Epithelial cell of proximal tubule (primary cell): ENCODE measurements around the gene LSM7. TPM values are rescaled to one million over a fixed set of nuclear protein-coding genes. Genes with fewer than 3 reads are reported as not detected.
A peak's percentile ranks its signal among the peaks of the same experiment; 100 is the strongest.

ENCODE experiments used
- DNase-seq: peaks from one replicate; pipeline ENCODE4 v3.0.0-alpha.2; 2011; ENCODE audit warnings: low read depth
- H3K4me3 ChIP-seq: 2 replicates; pipeline ENCODE4 v1.5.1; 2011; ENCODE audit warnings: low read depth, mild to moderate bottlenecking, low read length
- total RNA-seq: library from RNA; depleted of rRNA; stranded (reverse); fragments of >200 nt; gene quantifications from 2 replicates; pipeline ENCODE4 v1.2.3, GENCODE V29; 2015
- TF ChIP-seq, protein P1 (sequence below): conservative IDR thresholded peaks from 2 replicates; pipeline ENCODE4 v1.5.1; 2012; ENCODE audit warnings: low read depth, mild to moderate bottlenecking, low read length

Gene LSM7
- total RNA-seq, 1 donor from 2014 or later, result 352 TPM

DNA sequence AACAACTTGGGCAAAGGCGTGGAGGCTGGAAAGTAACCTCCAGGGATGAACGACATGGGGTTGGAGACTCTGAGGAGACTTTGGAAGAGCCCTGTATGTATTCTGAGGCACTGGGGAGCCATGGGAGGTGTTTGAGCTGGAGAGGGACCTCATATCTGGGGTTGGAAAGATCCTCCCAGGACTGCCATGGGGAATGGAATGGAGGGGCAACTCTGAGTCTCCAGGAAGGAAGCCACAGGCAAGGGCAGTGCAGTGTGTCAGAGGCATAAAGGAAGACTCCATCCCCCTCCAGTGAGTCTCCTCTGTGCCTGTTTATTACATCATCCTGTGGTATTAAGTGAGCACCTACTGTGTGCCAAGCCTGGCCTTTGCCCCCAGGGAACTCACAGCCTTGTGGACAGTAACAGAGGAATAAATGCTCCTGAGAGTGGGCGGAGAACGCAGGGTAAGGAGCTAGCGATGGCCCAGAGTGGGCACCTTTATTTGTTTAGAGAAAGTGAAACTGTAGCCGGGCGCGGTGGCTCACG, 54.1 kb downstream of the LSM7 start:
- TF ChIP-seq, protein P1, sequence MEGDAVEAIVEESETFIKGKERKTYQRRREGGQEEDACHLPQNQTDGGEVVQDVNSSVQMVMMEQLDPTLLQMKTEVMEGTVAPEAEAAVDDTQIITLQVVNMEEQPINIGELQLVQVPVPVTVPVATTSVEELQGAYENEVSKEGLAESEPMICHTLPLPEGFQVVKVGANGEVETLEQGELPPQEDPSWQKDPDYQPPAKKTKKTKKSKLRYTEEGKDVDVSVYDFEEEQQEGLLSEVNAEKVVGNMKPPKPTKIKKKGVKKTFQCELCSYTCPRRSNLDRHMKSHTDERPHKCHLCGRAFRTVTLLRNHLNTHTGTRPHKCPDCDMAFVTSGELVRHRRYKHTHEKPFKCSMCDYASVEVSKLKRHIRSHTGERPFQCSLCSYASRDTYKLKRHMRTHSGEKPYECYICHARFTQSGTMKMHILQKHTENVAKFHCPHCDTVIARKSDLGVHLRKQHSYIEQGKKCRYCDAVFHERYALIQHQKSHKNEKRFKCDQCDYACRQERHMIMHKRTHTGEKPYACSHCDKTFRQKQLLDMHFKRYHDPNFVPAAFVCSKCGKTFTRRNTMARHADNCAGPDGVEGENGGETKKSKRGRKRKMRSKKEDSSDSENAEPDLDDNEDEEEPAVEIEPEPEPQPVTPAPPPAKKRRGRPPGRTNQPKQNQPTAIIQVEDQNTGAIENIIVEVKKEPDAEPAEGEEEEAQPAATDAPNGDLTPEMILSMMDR, result no peak

DNA sequence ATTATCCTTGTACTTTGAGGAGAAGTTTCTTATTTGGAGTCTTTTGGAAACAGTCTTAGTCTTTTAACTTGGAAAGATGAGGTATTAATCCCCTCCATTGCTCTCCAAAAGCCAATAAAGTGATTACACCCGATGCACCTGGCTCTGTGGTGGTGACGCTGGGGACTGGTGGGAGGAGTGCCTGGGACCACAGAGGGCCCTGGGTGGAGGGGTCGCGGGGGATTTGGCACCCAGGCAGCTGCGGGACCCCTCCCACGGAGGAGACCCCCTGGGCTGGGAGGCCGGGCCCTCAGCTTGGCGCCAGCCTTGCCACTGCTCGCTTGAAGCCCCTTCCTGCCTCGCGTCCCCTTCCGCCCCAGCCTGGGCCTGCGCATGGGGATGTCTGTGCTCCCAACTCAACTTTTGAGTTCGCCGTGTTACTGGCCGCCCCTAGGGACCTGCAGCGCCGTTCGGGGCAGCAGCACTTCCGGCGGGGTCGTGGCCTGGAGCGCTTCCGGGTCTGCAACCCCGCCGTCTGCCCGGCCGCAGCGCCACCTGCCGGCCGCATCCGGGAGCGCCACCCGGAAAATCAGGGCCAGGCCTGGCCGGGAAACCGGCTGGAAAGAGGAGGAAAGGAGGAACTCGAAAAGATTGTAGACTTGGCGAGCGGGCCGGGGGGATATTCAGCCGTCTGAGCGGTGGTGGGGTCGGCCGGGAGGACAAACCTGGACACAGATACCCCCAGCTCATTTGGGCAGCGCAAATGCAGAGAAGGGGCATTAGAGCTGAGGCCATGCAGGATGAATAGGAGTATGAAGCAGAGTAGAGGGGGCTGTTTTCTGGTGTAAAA, 54.8 kb downstream of the LSM7 start:
- TF ChIP-seq, protein P1, result peak; percentile 81
- peak overlapping the region; percentile 29 for H3K4me3 ChIP-seq
- DNase-seq, result no peak

More for the DNA sequence above, 54.1 kb downstream of the LSM7 start:
- no peak overlapping the region for H3K4me3 ChIP-seq
- no peak for DNase-seq

Other genes starting within 250 kb of the LSM7 start
- gene MOB3A, start 232.3 kb downstream of the LSM7 start, total RNA-seq, result 29.9 and 36.0 TPM in 2 replicates
- gene IZUMO4, start 231.7 kb downstream of the LSM7 start, total RNA-seq, result 1.0 and 5.2 TPM in 2 replicates
- 101 and 141 TPM in 2 replicates for gene AP3D1, start 177.0 kb downstream of the LSM7 start, total RNA-seq
- 13.8 and 36.6 TPM in 2 replicates for gene DOT1L, start 164.7 kb downstream of the LSM7 start, total RNA-seq
- 167 and 208 TPM in 2 replicates for gene PLEKHJ1, start 92.3 kb downstream of the LSM7 start, total RNA-seq
- 51.7 and 61.2 TPM in 2 replicates for gene SF3A2, start 91.8 kb downstream of the LSM7 start, total RNA-seq
- gene AMH, start 79.3 kb downstream of the LSM7 start, total RNA-seq, result 0.52 and 1.7 TPM in 2 replicates
- 3.5 and 4.1 TPM in 2 replicates for gene JSRP1, start 72.2 kb downstream of the LSM7 start, total RNA-seq
- not detected in 2 replicates for gene PEAK3, start 46.4 kb downstream of the LSM7 start, total RNA-seq
- gene LINGO3, start 20.4 kb downstream of the LSM7 start, total RNA-seq, result not detected in 2 replicates
- 25.8 and 30.6 TPM in 2 replicates for gene SPPL2B, start 98 bp upstream of the LSM7 start, total RNA-seq
- not detected in 2 replicates for gene TMPRSS9, start 31.7 kb upstream of the LSM7 start, total RNA-seq
- 100 and 118 TPM in 2 replicates for gene TIMM13, start 99.0 kb upstream of the LSM7 start, total RNA-seq
- gene LMNB2, start 128.4 kb upstream of the LSM7 start, total RNA-seq, result 136 and 246 TPM in 2 replicates
- gene GADD45B, start 147.5 kb upstream of the LSM7 start, total RNA-seq, result 29.2 and 35.7 TPM in 2 replicates